NT2/D1 (cell line): ENCODE measurements around the gene PAIP2.

ENCODE experiments used
- SUZ12 ChIP-seq: IDR thresholded peaks from 2 replicates; pipeline ENCODE4 v1.6.1; 2011; ENCODE audit not compliant: insufficient read length, insufficient read depth; ENCODE audit errors: extremely low read depth
- ZNF274 ChIP-seq: IDR thresholded peaks from 2 replicates; pipeline ENCODE4 v1.6.1; 2011; ENCODE audit warnings: mild to moderate bottlenecking, low read depth, low read length

DNA sequence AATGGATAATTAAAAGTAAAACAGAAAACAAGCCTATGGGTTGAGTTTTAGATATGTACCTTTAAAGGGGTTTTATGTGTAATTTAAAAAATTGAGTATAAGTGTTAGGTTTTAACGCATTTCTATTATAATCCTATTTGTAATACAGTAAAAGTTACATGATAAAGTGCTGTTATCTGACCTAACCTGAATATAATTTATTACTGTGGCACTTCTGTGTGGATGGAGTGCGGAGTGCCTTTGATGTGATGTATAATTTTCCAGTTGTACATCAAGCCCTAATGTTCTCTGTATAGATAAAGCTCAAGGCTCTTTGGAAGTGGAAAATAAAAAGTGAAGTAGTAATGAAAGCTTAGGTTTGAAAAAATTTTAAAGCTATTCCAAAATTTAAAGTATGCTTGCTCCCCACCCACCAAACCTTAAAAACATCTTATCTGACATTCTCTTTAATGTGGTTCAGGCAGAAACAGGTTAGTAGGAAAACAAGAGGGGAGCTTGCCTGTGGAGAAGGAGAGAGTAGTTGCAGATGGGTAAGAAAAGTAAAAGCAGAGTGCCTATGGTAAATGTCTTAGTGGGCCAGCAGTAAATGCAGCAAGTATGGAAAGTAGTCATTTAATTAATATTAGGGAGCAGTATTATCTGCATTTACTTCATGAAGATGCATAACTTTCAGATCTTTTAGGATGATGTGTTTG, 44.1 kb upstream of the PAIP2 start:
- TF ChIP-seq SUZ12 = no peak
- no peak for TF ChIP-seq ZNF274
